ENCODE data around the gene CCM2L.

CCM2L gene

DNA sequence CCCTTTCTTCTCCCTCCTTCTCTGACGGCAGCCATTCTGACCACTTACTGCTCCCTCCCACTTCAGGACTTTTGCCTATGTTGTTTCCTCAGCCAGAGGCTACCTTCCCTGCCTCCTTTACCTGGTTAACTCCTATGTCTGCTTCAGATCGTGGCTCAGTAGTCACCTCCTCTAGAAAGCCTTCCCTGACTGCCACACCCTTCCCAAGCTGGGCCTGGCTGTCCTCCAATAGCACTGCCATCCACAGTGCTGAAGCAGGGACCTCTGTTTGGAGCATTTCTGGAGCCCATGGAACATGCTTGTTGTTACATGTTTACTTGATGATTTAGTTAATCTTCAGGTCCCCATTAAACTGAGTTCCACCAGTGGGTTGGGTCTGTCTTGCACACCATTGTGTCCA, 28.5 kb upstream of the CCM2L start:
- Histone ChIP-seq H3K27ac (ENCODE audit: low read depth, low read length) (no peak overlapping the region), H3K36me3 (ENCODE audit: low read length) (no peaks in the 10 kb centered on the region), H4K20me1 (ENCODE audit: low read depth, low read length) (no peaks in the 10 kb centered on the region), H3K9ac (ENCODE audit: low read length) (no peak overlapping the region), H3K27me3 (ENCODE audit: low read length) (no peaks in the 10 kb centered on the region), H3F3A (ENCODE audit: insufficient read depth) (no peaks in the 10 kb centered on the region), H2AFZ (ENCODE audit: low read depth, low read length, severe bottlenecking) (no peak overlapping the region), H3K9me3 (ENCODE audit: insufficient read depth, low read length) (no peaks in the 10 kb centered on the region), H3K4me2 (ENCODE audit: low read depth, low read length, poor library complexity, severe bottlenecking) (no peak overlapping the region), H3K79me2 (ENCODE audit: insufficient read depth, low read length) (no peaks in the 10 kb centered on the region), H3K4me3 (ENCODE audit: insufficient read depth, low read length, poor library complexity, severe bottlenecking) (no peak overlapping the region), H3K9me2 (replicated peaks; ENCODE audit: insufficient read depth, low read length) (no peaks in the 10 kb centered on the region)
- TF ChIP-seq EZH2phosphoT487 (conservative IDR thresholded peaks at IDR 0.05; ENCODE audit: low read length), result no peak
- TF ChIP-seq, protein P1, sequence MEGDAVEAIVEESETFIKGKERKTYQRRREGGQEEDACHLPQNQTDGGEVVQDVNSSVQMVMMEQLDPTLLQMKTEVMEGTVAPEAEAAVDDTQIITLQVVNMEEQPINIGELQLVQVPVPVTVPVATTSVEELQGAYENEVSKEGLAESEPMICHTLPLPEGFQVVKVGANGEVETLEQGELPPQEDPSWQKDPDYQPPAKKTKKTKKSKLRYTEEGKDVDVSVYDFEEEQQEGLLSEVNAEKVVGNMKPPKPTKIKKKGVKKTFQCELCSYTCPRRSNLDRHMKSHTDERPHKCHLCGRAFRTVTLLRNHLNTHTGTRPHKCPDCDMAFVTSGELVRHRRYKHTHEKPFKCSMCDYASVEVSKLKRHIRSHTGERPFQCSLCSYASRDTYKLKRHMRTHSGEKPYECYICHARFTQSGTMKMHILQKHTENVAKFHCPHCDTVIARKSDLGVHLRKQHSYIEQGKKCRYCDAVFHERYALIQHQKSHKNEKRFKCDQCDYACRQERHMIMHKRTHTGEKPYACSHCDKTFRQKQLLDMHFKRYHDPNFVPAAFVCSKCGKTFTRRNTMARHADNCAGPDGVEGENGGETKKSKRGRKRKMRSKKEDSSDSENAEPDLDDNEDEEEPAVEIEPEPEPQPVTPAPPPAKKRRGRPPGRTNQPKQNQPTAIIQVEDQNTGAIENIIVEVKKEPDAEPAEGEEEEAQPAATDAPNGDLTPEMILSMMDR (IDR thresholded peaks at IDR 0.05; ENCODE audit: insufficient read depth, low read length, poor library complexity, severe bottlenecking), result no peak

DNA sequence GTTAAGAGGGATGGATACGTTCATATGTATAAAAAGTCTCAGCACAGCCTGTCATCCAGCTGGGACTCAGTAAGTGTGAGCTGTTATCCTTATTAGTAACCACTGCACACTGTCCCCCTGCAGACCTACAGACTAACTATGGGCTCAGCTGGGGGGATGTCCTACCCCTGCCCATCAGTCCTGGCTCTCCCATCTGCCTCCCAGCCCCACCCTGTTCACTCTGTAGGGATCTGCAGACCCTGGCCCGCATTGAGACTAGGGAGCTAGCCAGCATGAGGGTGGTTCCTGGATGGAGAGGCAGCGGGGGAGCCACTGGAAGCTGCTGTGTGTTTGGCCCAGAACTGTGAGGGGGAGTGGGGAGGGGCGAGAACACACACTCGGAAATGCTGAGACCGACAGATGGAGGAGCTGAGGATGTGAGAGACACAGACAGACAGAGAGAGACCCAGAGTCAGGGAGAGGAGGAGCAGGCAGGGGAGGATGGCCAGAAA, 25.2 kb upstream of the CCM2L start:
- TF ChIP-seq, protein P1 (IDR thresholded peaks at IDR 0.05; ENCODE audit: insufficient read depth, low read length, poor library complexity, severe bottlenecking), result no peak
- TF ChIP-seq EZH2phosphoT487 (conservative IDR thresholded peaks at IDR 0.05; ENCODE audit: low read length), result no peak
- no peaks in the 10 kb centered on the region for H3K36me3 ChIP-seq (ENCODE audit: low read length)
- H4K20me1 ChIP-seq (ENCODE audit: low read depth, low read length), result no peaks in the 10 kb centered on the region
- no peak overlapping the region for H3K9ac ChIP-seq (ENCODE audit: low read length)
- H3K4me2 ChIP-seq (ENCODE audit: low read depth, low read length, poor library complexity, severe bottlenecking), result no peak overlapping the region
- no peak overlapping the region for H3K4me3 ChIP-seq (ENCODE audit: insufficient read depth, low read length, poor library complexity, severe bottlenecking)
- no peak overlapping the region for H2AFZ ChIP-seq (ENCODE audit: low read depth, low read length, severe bottlenecking)
- no peaks in the 10 kb centered on the region for H3F3A ChIP-seq (ENCODE audit: insufficient read depth)
- H3K9me2 ChIP-seq (replicated peaks; ENCODE audit: insufficient read depth, low read length), result no peaks in the 10 kb centered on the region
- no peak overlapping the region for H3K27ac ChIP-seq (ENCODE audit: low read depth, low read length)
- no peaks in the 10 kb centered on the region for H3K79me2 ChIP-seq (ENCODE audit: insufficient read depth, low read length)
- H3K27me3 ChIP-seq (ENCODE audit: low read length), result no peaks in the 10 kb centered on the region
- H3K9me3 ChIP-seq (ENCODE audit: insufficient read depth, low read length), result no peaks in the 10 kb centered on the region

- H3K9ac ChIP-seq (ENCODE audit: low read length), result no peak overlapping the region
- TF ChIP-seq EZH2phosphoT487 (conservative IDR thresholded peaks at IDR 0.05; ENCODE audit: low read length), result no peak
- TF ChIP-seq, protein P1 (IDR thresholded peaks at IDR 0.05; ENCODE audit: insufficient read depth, low read length, poor library complexity, severe bottlenecking), result no peak
- no peaks in the 10 kb centered on the region for H3K9me3 ChIP-seq (ENCODE audit: insufficient read depth, low read length)
- H3K4me2 ChIP-seq (ENCODE audit: low read depth, low read length, poor library complexity, severe bottlenecking), result no peak overlapping the region
- no peaks in the 10 kb centered on the region for H3K9me2 ChIP-seq (replicated peaks; ENCODE audit: insufficient read depth, low read length)
- H3F3A ChIP-seq (ENCODE audit: insufficient read depth), result no peaks in the 10 kb centered on the region
- no peak overlapping the region for H2AFZ ChIP-seq (ENCODE audit: low read depth, low read length, severe bottlenecking)
- no peak overlapping the region for H3K4me3 ChIP-seq (ENCODE audit: insufficient read depth, low read length, poor library complexity, severe bottlenecking)
- H3K27ac ChIP-seq (ENCODE audit: low read depth, low read length), result no peak overlapping the region
- no peaks in the 10 kb centered on the region for H4K20me1 ChIP-seq (ENCODE audit: low read depth, low read length)
- no peaks in the 10 kb centered on the region for H3K27me3 ChIP-seq (ENCODE audit: low read length)
- H3K36me3 ChIP-seq (ENCODE audit: low read length), result no peaks in the 10 kb centered on the region
- H3K79me2 ChIP-seq (ENCODE audit: insufficient read depth, low read length), result no peaks in the 10 kb centered on the region
Observed at GRCh38 chr20:31987744-31988143, 22.5 kb upstream of the CCM2L start.
